Hepatocyte (in vitro differentiated cells): ENCODE data around the gene KCNJ1. TPM values are rescaled to one million over a fixed set of nuclear protein-coding genes. Genes with fewer than 3 reads are reported as not detected.

Experiments used
- DNase-seq: peaks from one replicate; pipeline ENCODE4 v3.0.0-alpha.2; 2016; ENCODE audit warnings: low spot score
- H2AFZ ChIP-seq: fragments of 200-600 bp; sonication (generic); 2 replicates; pipeline ENCODE4 v1.6.0; 2016; ENCODE audit warnings: antibody characterized with exemption, mild to moderate bottlenecking
- H3K27ac ChIP-seq: fragments of 200-600 bp; sonication (generic); 2 replicates; pipeline ENCODE4 v1.5.1; 2016; ENCODE audit warnings: mild to moderate bottlenecking
- H3K27me3 ChIP-seq: fragments of 200-600 bp; sonication (generic); 2 replicates; pipeline ENCODE4 v1.6.1; 2016
- H3K36me3 ChIP-seq: fragments of 200-600 bp; sonication (generic); replicated peaks from 2 replicates; pipeline ENCODE4 v1.5.1; 2016; ENCODE audit warnings: low read depth; ENCODE audit not compliant: insufficient read depth
- H3K4me1 ChIP-seq: fragments of 200-600 bp; sonication (generic); 2 replicates; pipeline ENCODE4 v1.5.1; 2016; ENCODE audit warnings: mild to moderate bottlenecking, moderate library complexity; ENCODE audit not compliant: insufficient read depth
- H3K4me2 ChIP-seq: fragments of 200-600 bp; sonication (generic); 2 replicates; pipeline ENCODE4 v1.6.0; 2016
- H3K4me3 ChIP-seq: fragments of 200-600 bp; sonication (generic); 2 replicates; pipeline ENCODE4 v1.5.1; 2016; ENCODE audit warnings: mild to moderate bottlenecking
- H3K79me2 ChIP-seq: fragments of 200-600 bp; sonication (generic); 2 replicates; pipeline ENCODE4 v1.6.0; 2017; ENCODE audit warnings: mild to moderate bottlenecking
- H3K9me2 ChIP-seq: fragments of 200-600 bp; sonication (generic); replicated peaks from 2 replicates; pipeline ENCODE4 v1.6.0; 2017; ENCODE audit warnings: mild to moderate bottlenecking; ENCODE audit not compliant: insufficient read depth
- H3K9me3 ChIP-seq: fragments of 200-600 bp; sonication (generic); 2 replicates; pipeline ENCODE4 v1.5.1; 2016; ENCODE audit warnings: low read depth, mild to moderate bottlenecking
- H4K20me1 ChIP-seq: fragments of 200-600 bp; sonication (generic); 2 replicates; pipeline ENCODE4 v1.6.0; 2016; ENCODE audit warnings: mild to moderate bottlenecking; ENCODE audit not compliant: insufficient read depth, poor library complexity, severe bottlenecking
- EZH2 ChIP-seq: fragments of 200-600 bp; sonication (generic); IDR thresholded peaks from 2 replicates; pipeline ENCODE4 v1.6.1; 2016; ENCODE audit warnings: antibody characterized with exemption, mild to moderate bottlenecking, borderline replicate concordance
- EZH2phosphoT487 ChIP-seq: fragments of 200-600 bp; sonication (generic); IDR thresholded peaks from one replicate; pipeline ENCODE4 v1.6.1; 2018; ENCODE audit warnings: antibody characterized with exemption, mild to moderate bottlenecking, low read depth, moderate library complexity; ENCODE audit not compliant: unreplicated experiment, severe bottlenecking
- WGBS: methylation state at CpG from one replicate; pipeline ENCODE4 v1.1.6; 2016; ENCODE audit warnings: low lambda C conversion rate; ENCODE audit errors: missing lambda C conversion rate; 5-methylcytosine and 5-hydroxymethylcytosine counted together
- polyA plus RNA-seq: library from polyadenylated mRNA; unstranded; fragments of >200 nt; fragmentation: Nextera tagmentation; extraction: Ambion mirVana; gene quantifications from 2 replicates; pipeline ENCODE4 v1.2.1, GENCODE V29; 2016
- total RNA-seq: library from RNA; depleted of rRNA; stranded (reverse); fragments of >200 nt; gene quantifications from 2 replicates; pipeline ENCODE4 v1.2.3, GENCODE V29; 2014
- TF ChIP-seq, protein P1 (sequence below): fragments of 200-600 bp; sonication (generic); IDR thresholded peaks from 2 replicates; pipeline ENCODE4 v1.5.1; 2016; ENCODE audit warnings: antibody characterized with exemption, mild to moderate bottlenecking; ENCODE audit not compliant: poor library complexity

The KCNJ1 gene
- total and polyA plus RNA-seq, 2 experiments from 2014 or later, result not detected

DNA sequence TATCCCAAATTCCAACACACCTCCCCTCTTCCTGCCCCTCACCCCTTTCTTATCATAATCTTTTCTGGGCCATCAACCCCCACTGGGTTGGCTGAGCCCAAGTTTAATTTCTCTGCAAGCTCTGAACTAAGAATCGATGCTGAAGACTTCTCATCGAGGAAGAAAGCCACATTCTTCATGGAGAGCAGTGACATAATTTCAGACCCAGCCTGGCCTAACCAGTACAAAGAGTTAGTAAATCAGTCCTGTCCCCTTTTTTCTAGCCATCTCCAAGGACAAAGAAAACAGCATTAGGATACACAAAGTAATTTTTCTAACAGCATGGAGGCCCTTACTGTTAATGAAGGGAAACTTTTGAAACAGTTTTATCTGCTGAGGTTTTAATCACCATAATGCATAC lies 45.0 kb downstream of the KCNJ1 start:
- no peaks in the 10 kb centered on the region for H3K79me2 ChIP-seq
- WGBS, result 97% methylated on average over 2 of the region's 2 CpGs
- H3K27ac ChIP-seq, result no peak overlapping the region
- no peak for DNase-seq
- no peaks in the 10 kb centered on the region for H3K9me3 ChIP-seq
- no peak overlapping the region for H3K4me2 ChIP-seq
- no peaks in the 10 kb centered on the region for H3K4me1 ChIP-seq
- no peak overlapping the region for H3K4me3 ChIP-seq
- H3K36me3 ChIP-seq, result no peaks in the 10 kb centered on the region
- TF ChIP-seq EZH2 (no peak), EZH2phosphoT487 (no peak)
- TF ChIP-seq, protein P1, sequence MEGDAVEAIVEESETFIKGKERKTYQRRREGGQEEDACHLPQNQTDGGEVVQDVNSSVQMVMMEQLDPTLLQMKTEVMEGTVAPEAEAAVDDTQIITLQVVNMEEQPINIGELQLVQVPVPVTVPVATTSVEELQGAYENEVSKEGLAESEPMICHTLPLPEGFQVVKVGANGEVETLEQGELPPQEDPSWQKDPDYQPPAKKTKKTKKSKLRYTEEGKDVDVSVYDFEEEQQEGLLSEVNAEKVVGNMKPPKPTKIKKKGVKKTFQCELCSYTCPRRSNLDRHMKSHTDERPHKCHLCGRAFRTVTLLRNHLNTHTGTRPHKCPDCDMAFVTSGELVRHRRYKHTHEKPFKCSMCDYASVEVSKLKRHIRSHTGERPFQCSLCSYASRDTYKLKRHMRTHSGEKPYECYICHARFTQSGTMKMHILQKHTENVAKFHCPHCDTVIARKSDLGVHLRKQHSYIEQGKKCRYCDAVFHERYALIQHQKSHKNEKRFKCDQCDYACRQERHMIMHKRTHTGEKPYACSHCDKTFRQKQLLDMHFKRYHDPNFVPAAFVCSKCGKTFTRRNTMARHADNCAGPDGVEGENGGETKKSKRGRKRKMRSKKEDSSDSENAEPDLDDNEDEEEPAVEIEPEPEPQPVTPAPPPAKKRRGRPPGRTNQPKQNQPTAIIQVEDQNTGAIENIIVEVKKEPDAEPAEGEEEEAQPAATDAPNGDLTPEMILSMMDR, result no peak
- peaks cover 3% of the 10 kb centered on the region for H3K27me3 ChIP-seq
- H3K9me2 ChIP-seq, result no peaks in the 10 kb centered on the region
- no peak overlapping the region for H2AFZ ChIP-seq
- no peaks in the 10 kb centered on the region for H4K20me1 ChIP-seq

DNA sequence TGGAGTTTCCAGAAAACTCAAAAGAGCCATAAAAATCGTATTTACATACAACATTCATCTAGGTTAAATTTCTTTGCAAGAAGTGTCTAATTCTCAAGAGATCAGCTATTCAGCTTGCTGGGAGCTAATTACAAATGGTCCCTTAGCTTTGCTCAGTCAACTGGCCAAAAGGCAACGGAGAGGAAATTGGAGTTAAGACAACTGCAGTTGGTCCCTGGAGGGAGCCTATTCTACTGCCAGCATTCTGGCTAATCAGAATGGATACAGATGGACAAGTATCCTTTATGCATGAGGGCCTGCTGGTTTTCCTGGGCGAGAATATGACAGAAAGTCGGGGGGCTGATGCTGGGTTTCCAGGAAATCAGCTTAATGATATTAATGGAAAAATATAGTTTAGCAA lies 45.5 kb downstream of the KCNJ1 start:
- Histone ChIP-seq H2AFZ (no peak overlapping the region), H3K4me3 (no peak overlapping the region), H3K27ac (no peak overlapping the region), H3K4me1 (no peaks in the 10 kb centered on the region), H3K79me2 (no peaks in the 10 kb centered on the region), H3K27me3 (peaks cover 3% of the 10 kb centered on the region), H3K36me3 (no peaks in the 10 kb centered on the region), H3K9me2 (no peaks in the 10 kb centered on the region), H3K9me3 (no peaks in the 10 kb centered on the region), H3K4me2 (no peak overlapping the region), H4K20me1 (no peaks in the 10 kb centered on the region)
- DNase-seq, result no peak
- TF ChIP-seq EZH2phosphoT487, result no peak
- TF ChIP-seq, protein P1, result no peak
- no peak for TF ChIP-seq EZH2
- WGBS, result 89% methylated on average over 4 of the region's 4 CpGs

DNA sequence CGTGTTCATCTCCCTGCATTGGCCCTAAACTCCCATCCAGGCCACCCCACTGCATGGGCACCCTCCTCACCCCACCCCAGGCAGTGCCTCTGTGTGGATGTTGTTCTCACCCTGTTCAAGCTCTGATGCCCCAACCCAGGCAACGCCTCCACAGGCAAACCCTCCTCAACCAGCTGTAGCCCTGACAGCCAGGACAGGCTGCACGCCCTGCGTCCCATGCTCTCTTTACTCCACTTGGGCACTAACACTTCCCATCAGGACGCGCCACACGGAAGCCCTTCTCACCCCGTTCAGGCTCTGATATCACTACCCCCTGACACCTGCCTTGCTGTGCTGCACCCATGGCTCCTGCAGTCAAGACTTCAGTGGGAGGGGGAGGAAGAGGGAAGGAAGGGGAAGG lies 47.9 kb downstream of the KCNJ1 start:
- Histone ChIP-seq H3K9me2 (no peaks in the 10 kb centered on the region), H3K27ac (no peak overlapping the region), H3K79me2 (no peaks in the 10 kb centered on the region), H3K4me1 (no peaks in the 10 kb centered on the region), H2AFZ (no peak overlapping the region), H3K9me3 (no peaks in the 10 kb centered on the region), H3K4me3 (no peak overlapping the region), H3K4me2 (no peak overlapping the region), H3K27me3 (peaks cover 3% of the 10 kb centered on the region), H3K36me3 (no peaks in the 10 kb centered on the region), H4K20me1 (no peaks in the 10 kb centered on the region)
- no peak for DNase-seq
- TF ChIP-seq EZH2 (no peak), EZH2phosphoT487 (no peak)
- TF ChIP-seq, protein P1, result no peak
- 86% methylated on average over 8 of the region's 8 CpGs for WGBS
